HL-60 (cell line): ENCODE measurements around the gene ACAD10. TPM values are rescaled to one million over a fixed set of nuclear protein-coding genes. Genes with fewer than 3 reads are reported as not detected.

ENCODE experiments used
- DNase-seq, 2 experiments: peaks; one replicate each; pipeline ENCODE4 v3.0.0-alpha.2; 2010 to 2020; ENCODE audit warnings: low read depth in 1 of 2, low spot score in 1 of 2
- H3K27ac ChIP-seq: fragments of 250-450 bp; sonication (Bioruptor Pico); replicated peaks from 2 replicates; pipeline ENCODE4 v1.5.1; 2020; ENCODE audit warnings: mild to moderate bottlenecking, moderate library complexity
- H3K27me3 ChIP-seq: fragments of 250-450 bp; sonication (Bioruptor Pico); 2 replicates; pipeline ENCODE4 v1.5.1; 2021; ENCODE audit warnings: mild to moderate bottlenecking, moderate library complexity; ENCODE audit not compliant: insufficient read depth, poor library complexity, severe bottlenecking
- H3K4me3 ChIP-seq: replicated peaks from 2 replicates; pipeline ENCODE4 v1.5.1; 2011; ENCODE audit warnings: mild to moderate bottlenecking, control low read depth, low read length; ENCODE audit not compliant: insufficient read depth
- GABPA ChIP-seq: IDR thresholded peaks from 2 replicates; pipeline ENCODE4 v1.6.1; 2012; ENCODE audit warnings: low read depth
- POLR2AphosphoS5 ChIP-seq: IDR thresholded peaks from 2 replicates; pipeline ENCODE4 v1.6.1; 2012; ENCODE audit warnings: low read depth
- SPI1 ChIP-seq: IDR thresholded peaks from 2 replicates; pipeline ENCODE4 v1.6.1; 2012; ENCODE audit warnings: low read depth, mild to moderate bottlenecking, borderline replicate concordance
- microRNA-seq: library from miRNA; unstranded; fragments of <30 nt; microRNA quantifications from one replicate; pipeline ENCODE4, GENCODE V29; 2018
- TF ChIP-seq, protein P1 (sequence below): IDR thresholded peaks from 2 replicates; pipeline ENCODE4 v1.6.1; 2012; ENCODE audit warnings: low read depth; ENCODE audit not compliant: insufficient replicate concordance
- TF ChIP-seq, protein P2 (sequence below): IDR thresholded peaks from one replicate; pipeline ENCODE4 v1.5.1; 2011; ENCODE audit warnings: low read length, control low read depth, inconsistent platforms; ENCODE audit not compliant: insufficient read depth

The ACAD10 gene

DNA sequence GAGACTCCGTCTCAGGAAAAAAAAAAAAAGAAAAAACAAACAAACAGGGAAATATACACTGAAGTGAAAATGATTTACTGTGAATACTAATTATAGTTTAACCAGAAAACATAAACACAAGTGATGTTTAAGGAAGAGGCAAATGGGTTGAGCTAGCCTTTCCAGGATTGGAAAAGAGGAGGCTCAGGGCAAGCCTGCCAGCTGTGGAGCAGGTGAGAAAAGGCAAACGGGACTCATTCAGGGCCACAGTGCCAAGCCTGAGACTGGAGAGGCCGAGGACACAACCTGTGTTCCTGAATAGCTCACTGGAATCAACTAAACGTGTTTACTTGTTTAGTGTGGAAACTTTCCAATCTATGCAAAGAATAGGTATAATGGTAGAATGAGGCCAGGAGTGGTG is 120.5 kb downstream of the ACAD10 start:
- Histone ChIP-seq H3K27ac (no peak overlapping the region), H3K27me3 (no peaks in the 10 kb centered on the region), H3K4me3 (no peak overlapping the region)
- no peak for TF ChIP-seq POLR2AphosphoS5
- TF ChIP-seq, protein P1, sequence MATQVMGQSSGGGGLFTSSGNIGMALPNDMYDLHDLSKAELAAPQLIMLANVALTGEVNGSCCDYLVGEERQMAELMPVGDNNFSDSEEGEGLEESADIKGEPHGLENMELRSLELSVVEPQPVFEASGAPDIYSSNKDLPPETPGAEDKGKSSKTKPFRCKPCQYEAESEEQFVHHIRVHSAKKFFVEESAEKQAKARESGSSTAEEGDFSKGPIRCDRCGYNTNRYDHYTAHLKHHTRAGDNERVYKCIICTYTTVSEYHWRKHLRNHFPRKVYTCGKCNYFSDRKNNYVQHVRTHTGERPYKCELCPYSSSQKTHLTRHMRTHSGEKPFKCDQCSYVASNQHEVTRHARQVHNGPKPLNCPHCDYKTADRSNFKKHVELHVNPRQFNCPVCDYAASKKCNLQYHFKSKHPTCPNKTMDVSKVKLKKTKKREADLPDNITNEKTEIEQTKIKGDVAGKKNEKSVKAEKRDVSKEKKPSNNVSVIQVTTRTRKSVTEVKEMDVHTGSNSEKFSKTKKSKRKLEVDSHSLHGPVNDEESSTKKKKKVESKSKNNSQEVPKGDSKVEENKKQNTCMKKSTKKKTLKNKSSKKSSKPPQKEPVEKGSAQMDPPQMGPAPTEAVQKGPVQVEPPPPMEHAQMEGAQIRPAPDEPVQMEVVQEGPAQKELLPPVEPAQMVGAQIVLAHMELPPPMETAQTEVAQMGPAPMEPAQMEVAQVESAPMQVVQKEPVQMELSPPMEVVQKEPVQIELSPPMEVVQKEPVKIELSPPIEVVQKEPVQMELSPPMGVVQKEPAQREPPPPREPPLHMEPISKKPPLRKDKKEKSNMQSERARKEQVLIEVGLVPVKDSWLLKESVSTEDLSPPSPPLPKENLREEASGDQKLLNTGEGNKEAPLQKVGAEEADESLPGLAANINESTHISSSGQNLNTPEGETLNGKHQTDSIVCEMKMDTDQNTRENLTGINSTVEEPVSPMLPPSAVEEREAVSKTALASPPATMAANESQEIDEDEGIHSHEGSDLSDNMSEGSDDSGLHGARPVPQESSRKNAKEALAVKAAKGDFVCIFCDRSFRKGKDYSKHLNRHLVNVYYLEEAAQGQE = no peak
- no peak for TF ChIP-seq SPI1
- TF ChIP-seq GABPA = no peak
- TF ChIP-seq, protein P2, sequence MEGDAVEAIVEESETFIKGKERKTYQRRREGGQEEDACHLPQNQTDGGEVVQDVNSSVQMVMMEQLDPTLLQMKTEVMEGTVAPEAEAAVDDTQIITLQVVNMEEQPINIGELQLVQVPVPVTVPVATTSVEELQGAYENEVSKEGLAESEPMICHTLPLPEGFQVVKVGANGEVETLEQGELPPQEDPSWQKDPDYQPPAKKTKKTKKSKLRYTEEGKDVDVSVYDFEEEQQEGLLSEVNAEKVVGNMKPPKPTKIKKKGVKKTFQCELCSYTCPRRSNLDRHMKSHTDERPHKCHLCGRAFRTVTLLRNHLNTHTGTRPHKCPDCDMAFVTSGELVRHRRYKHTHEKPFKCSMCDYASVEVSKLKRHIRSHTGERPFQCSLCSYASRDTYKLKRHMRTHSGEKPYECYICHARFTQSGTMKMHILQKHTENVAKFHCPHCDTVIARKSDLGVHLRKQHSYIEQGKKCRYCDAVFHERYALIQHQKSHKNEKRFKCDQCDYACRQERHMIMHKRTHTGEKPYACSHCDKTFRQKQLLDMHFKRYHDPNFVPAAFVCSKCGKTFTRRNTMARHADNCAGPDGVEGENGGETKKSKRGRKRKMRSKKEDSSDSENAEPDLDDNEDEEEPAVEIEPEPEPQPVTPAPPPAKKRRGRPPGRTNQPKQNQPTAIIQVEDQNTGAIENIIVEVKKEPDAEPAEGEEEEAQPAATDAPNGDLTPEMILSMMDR = no peak
- no peak for DNase-seq

Small RNA genes within 50 kb of the gene (microRNA-seq; reads per million reads assigned to microRNA genes)
- gene MIR6761 = not detected
